Measurements from ENCODE around the gene XAGE1A.
"Not testable (repeated sequence)": the region's sequence is repeated elsewhere in the genome, so short reads cannot be mapped to it uniquely, and the experiment has no call there.

DNA sequence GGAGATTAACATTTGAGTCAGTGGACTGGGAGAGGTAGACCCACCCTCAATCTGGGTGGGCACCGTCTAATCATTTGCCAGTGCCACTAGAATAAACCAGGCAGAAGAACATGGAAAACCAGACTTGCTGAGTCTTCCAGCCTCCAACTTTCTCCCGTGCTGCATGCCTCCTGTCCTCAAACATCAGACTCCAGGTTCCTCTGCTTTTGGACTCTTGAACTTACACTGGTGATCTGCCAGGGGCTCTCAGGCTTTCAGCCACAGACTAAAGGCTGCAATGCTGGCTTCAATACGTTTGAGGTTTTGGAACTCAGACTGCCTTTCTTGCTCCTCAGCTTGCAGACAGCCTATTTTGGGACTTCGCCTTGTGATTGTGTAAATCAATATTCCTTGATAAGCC, 45.4 kb downstream of the XAGE1A start:
- TF ChIP-seq, protein P1, sequence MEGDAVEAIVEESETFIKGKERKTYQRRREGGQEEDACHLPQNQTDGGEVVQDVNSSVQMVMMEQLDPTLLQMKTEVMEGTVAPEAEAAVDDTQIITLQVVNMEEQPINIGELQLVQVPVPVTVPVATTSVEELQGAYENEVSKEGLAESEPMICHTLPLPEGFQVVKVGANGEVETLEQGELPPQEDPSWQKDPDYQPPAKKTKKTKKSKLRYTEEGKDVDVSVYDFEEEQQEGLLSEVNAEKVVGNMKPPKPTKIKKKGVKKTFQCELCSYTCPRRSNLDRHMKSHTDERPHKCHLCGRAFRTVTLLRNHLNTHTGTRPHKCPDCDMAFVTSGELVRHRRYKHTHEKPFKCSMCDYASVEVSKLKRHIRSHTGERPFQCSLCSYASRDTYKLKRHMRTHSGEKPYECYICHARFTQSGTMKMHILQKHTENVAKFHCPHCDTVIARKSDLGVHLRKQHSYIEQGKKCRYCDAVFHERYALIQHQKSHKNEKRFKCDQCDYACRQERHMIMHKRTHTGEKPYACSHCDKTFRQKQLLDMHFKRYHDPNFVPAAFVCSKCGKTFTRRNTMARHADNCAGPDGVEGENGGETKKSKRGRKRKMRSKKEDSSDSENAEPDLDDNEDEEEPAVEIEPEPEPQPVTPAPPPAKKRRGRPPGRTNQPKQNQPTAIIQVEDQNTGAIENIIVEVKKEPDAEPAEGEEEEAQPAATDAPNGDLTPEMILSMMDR (IDR thresholded peaks at IDR 0.05; ENCODE audit: extremely low read depth in 1 of 2, insufficient read depth in 1 of 2, low read depth in 1 of 2, low read length in 2 of 2), result not testable (repeated sequence)
- not testable (repeated sequence) for TF ChIP-seq POLR2A (IDR thresholded peaks at IDR 0.05; ENCODE audit: low read depth, low read length); EZH2 (IDR thresholded peaks at IDR 0.05; ENCODE audit: borderline replicate concordance, low read depth, low read length, severe bottlenecking); GATA2 (IDR thresholded peaks at IDR 0.05; ENCODE audit: insufficient read depth, insufficient read length, low read depth, low read length)
